Measurements from ENCODE around the gene MMP3.

MMP3 gene

GRCh38 chr11:102831489-102832440, 11.6 kb downstream of the MMP3 start:
- H3K4me3 ChIP-seq (ENCODE audit: low read length): no peak overlapping the region
- H3K9me3 ChIP-seq (ENCODE audit: control insufficient read depth, low read depth, low read length): no peaks in the 10 kb centered on the region
- no peak overlapping the region for H3K9ac ChIP-seq (ENCODE audit: low read length)
- peaks cover 20% of the 10 kb centered on the region for H3K4me1 ChIP-seq (ENCODE audit: control insufficient read depth, low read depth, low read length)
- no peak overlapping the region for H3K27ac ChIP-seq (ENCODE audit: low read length)
- no peaks in the 10 kb centered on the region for H3K27me3 ChIP-seq (ENCODE audit: control insufficient read depth, insufficient read depth, low read length)
- H3K36me3 ChIP-seq (ENCODE audit: control insufficient read depth, low read depth, low read length): no peaks in the 10 kb centered on the region

DNA sequence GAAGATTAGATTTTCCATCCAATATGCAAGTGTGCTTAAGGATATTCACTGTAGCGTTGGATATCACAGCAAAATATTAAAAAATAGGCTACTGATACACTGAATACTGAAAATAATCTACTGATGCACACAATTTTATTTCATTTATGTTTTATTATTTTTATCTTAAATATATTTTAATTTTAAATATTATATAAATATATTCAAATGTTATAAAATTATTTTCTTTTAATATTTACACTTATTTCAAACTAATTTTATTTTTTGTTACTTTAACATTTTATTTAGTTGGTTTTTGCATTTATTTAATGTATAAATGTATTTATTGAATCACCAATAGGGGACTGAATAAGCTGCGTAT, 12.3 kb downstream of the MMP3 start:
- H3K9me3 ChIP-seq (ENCODE audit: control insufficient read depth, low read depth, low read length): no peaks in the 10 kb centered on the region
- H3K27ac ChIP-seq (ENCODE audit: low read length): no peak overlapping the region
- H3K4me1 ChIP-seq (ENCODE audit: control insufficient read depth, low read depth, low read length): peaks cover 13% of the 10 kb centered on the region
- H3K36me3 ChIP-seq (ENCODE audit: control insufficient read depth, low read depth, low read length): no peaks in the 10 kb centered on the region
- H3K4me3 ChIP-seq (ENCODE audit: low read length): no peak overlapping the region
- H3K27me3 ChIP-seq (ENCODE audit: control insufficient read depth, insufficient read depth, low read length): no peaks in the 10 kb centered on the region
- H3K9ac ChIP-seq (ENCODE audit: low read length): no peak overlapping the region

GRCh38 chr11:102830001-102830727, 13.2 kb downstream of the MMP3 start:
- H3K4me1 ChIP-seq (ENCODE audit: control insufficient read depth, low read depth, low read length): peaks cover 4% of the 10 kb centered on the region
- H3K9ac ChIP-seq (ENCODE audit: low read length): no peak overlapping the region
- H3K9me3 ChIP-seq (ENCODE audit: control insufficient read depth, low read depth, low read length): no peaks in the 10 kb centered on the region
- H3K27me3 ChIP-seq (ENCODE audit: control insufficient read depth, insufficient read depth, low read length): no peaks in the 10 kb centered on the region
- no peaks in the 10 kb centered on the region for H3K36me3 ChIP-seq (ENCODE audit: control insufficient read depth, low read depth, low read length)
- H3K4me3 ChIP-seq (ENCODE audit: low read length): no peak overlapping the region
- no peak overlapping the region for H3K27ac ChIP-seq (ENCODE audit: low read length)

- Histone ChIP-seq H3K9ac (ENCODE audit: low read length) (no peak overlapping the region), H3K4me1 (ENCODE audit: control insufficient read depth, low read depth, low read length) (peaks cover 3% of the 10 kb centered on the region), H3K27me3 (ENCODE audit: control insufficient read depth, insufficient read depth, low read length) (no peaks in the 10 kb centered on the region), H3K9me3 (ENCODE audit: control insufficient read depth, low read depth, low read length) (no peaks in the 10 kb centered on the region), H3K36me3 (ENCODE audit: control insufficient read depth, low read depth, low read length) (no peaks in the 10 kb centered on the region), H3K27ac (ENCODE audit: low read length) (no peak overlapping the region), H3K4me3 (ENCODE audit: low read length) (no peak overlapping the region)
Measured at GRCh38 chr11:102829316-102830000, 14.0 kb downstream of the MMP3 start.

DNA sequence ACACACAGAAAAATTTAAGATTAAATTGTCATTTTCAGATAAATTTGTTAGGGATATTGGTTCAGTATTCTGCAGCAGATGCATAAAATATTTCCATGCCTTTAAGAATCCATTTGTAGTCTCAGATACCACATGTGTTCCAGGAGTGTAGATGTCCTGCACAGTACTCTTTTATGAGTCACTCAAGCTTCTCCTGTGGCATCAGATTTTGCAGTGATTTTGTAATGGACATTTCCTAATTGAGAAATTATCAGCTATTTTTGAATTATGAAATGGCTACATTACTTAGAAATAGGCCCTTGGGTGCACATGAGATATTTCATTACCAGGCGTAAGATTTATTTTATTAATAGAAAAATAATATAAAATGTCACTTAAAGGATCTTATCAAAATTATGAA, 18.9 kb downstream of the MMP3 start:
- peaks cover 3% of the 10 kb centered on the region for H3K4me1 ChIP-seq (ENCODE audit: control insufficient read depth, low read depth, low read length)
- no peaks in the 10 kb centered on the region for H3K27me3 ChIP-seq (ENCODE audit: control insufficient read depth, insufficient read depth, low read length)
- H3K4me3 ChIP-seq (ENCODE audit: low read length): no peak overlapping the region
- no peaks in the 10 kb centered on the region for H3K9me3 ChIP-seq (ENCODE audit: control insufficient read depth, low read depth, low read length)
- H3K36me3 ChIP-seq (ENCODE audit: control insufficient read depth, low read depth, low read length): no peaks in the 10 kb centered on the region
- no peak overlapping the region for H3K9ac ChIP-seq (ENCODE audit: low read length)
- no peak overlapping the region for H3K27ac ChIP-seq (ENCODE audit: low read length)

GRCh38 chr11:102819491-102819890, 23.9 kb downstream of the MMP3 start:
- H3K36me3 ChIP-seq (ENCODE audit: control insufficient read depth, low read depth, low read length): no peaks in the 10 kb centered on the region
- H3K4me3 ChIP-seq (ENCODE audit: low read length): no peak overlapping the region
- no peaks in the 10 kb centered on the region for H3K27me3 ChIP-seq (ENCODE audit: control insufficient read depth, insufficient read depth, low read length)
- H3K27ac ChIP-seq (ENCODE audit: low read length): no peak overlapping the region
- H3K4me1 ChIP-seq (ENCODE audit: control insufficient read depth, low read depth, low read length): no peaks in the 10 kb centered on the region
- H3K9me3 ChIP-seq (ENCODE audit: control insufficient read depth, low read depth, low read length): no peaks in the 10 kb centered on the region
- H3K9ac ChIP-seq (ENCODE audit: low read length): no peak overlapping the region

DNA sequence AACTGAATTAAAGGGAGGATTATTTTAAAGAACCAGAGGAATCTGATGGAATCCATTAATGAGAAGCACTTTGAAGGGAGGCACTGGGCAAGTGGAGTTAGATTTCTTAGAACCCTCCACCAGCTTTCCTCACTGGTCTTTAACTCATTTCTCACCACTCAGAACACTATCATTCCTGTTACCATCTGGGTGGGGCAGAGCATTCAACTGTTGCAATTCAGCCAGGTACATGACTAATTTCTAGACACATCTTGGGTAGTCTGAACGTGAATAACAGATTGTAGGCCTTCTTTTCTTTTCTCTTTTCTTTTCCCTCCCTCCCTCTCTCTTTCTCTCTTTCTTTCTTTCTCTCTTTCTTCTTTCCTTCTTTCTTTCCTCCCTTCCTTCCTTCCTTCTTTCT, 29.9 kb downstream of the MMP3 start:
- Histone ChIP-seq H3K9me3 (ENCODE audit: control insufficient read depth, low read depth, low read length) (no peaks in the 10 kb centered on the region), H3K4me1 (ENCODE audit: control insufficient read depth, low read depth, low read length) (no peaks in the 10 kb centered on the region), H3K27ac (ENCODE audit: low read length) (no peak overlapping the region), H3K4me3 (ENCODE audit: low read length) (no peak overlapping the region), H3K36me3 (ENCODE audit: control insufficient read depth, low read depth, low read length) (no peaks in the 10 kb centered on the region), H3K9ac (ENCODE audit: low read length) (no peak overlapping the region), H3K27me3 (ENCODE audit: control insufficient read depth, insufficient read depth, low read length) (no peaks in the 10 kb centered on the region)

GRCh38 chr11:102812188-102812587, 31.2 kb downstream of the MMP3 start:
- H3K27ac ChIP-seq (ENCODE audit: low read length): no peak overlapping the region
- no peaks in the 10 kb centered on the region for H3K36me3 ChIP-seq (ENCODE audit: control insufficient read depth, low read depth, low read length)
- H3K9ac ChIP-seq (ENCODE audit: low read length): no peak overlapping the region
- no peaks in the 10 kb centered on the region for H3K9me3 ChIP-seq (ENCODE audit: control insufficient read depth, low read depth, low read length)
- H3K27me3 ChIP-seq (ENCODE audit: control insufficient read depth, insufficient read depth, low read length): no peaks in the 10 kb centered on the region
- no peaks in the 10 kb centered on the region for H3K4me1 ChIP-seq (ENCODE audit: control insufficient read depth, low read depth, low read length)
- H3K4me3 ChIP-seq (ENCODE audit: low read length): no peak overlapping the region

- no peaks in the 10 kb centered on the region for H3K9me3 ChIP-seq (ENCODE audit: control insufficient read depth, low read depth, low read length)
- H3K4me1 ChIP-seq (ENCODE audit: control insufficient read depth, low read depth, low read length): no peaks in the 10 kb centered on the region
- H3K27me3 ChIP-seq (ENCODE audit: control insufficient read depth, insufficient read depth, low read length): no peaks in the 10 kb centered on the region
- no peak overlapping the region for H3K4me3 ChIP-seq (ENCODE audit: low read length)
- no peaks in the 10 kb centered on the region for H3K36me3 ChIP-seq (ENCODE audit: control insufficient read depth, low read depth, low read length)
- no peak overlapping the region for H3K9ac ChIP-seq (ENCODE audit: low read length)
- H3K27ac ChIP-seq (ENCODE audit: low read length): no peak overlapping the region
Measured at GRCh38 chr11:102810950-102811660, 32.3 kb downstream of the MMP3 start.

DNA sequence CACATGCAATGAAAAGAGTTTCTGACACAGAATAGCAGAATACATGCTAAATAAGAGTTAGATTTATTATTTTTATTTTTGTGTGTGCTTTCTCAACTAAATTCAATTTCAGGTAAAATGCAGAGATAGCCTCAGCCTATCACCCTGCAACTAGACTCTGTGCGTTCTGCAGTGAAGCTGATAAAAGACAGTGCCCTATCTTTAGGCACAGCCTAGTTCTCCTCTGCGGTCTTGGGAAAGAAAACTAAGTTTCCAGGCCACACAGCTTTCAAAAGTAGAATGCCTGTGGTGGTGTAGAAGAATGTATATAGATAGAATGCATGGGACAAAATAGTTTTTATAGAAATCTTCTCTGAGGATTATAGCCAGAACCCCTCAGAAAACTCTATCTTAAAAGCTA, 33.4 kb downstream of the MMP3 start:
- Histone ChIP-seq H3K9ac (ENCODE audit: low read length) (no peak overlapping the region), H3K4me1 (ENCODE audit: control insufficient read depth, low read depth, low read length) (no peaks in the 10 kb centered on the region), H3K27me3 (ENCODE audit: control insufficient read depth, insufficient read depth, low read length) (no peaks in the 10 kb centered on the region), H3K4me3 (ENCODE audit: low read length) (no peak overlapping the region), H3K27ac (ENCODE audit: low read length) (no peak overlapping the region), H3K36me3 (ENCODE audit: control insufficient read depth, low read depth, low read length) (no peaks in the 10 kb centered on the region), H3K9me3 (ENCODE audit: control insufficient read depth, low read depth, low read length) (no peaks in the 10 kb centered on the region)

- no peaks in the 10 kb centered on the region for H3K27me3 ChIP-seq (ENCODE audit: control insufficient read depth, insufficient read depth, low read length)
- H3K36me3 ChIP-seq (ENCODE audit: control insufficient read depth, low read depth, low read length): no peaks in the 10 kb centered on the region
- H3K27ac ChIP-seq (ENCODE audit: low read length): no peak overlapping the region
- H3K9me3 ChIP-seq (ENCODE audit: control insufficient read depth, low read depth, low read length): no peaks in the 10 kb centered on the region
- no peaks in the 10 kb centered on the region for H3K4me1 ChIP-seq (ENCODE audit: control insufficient read depth, low read depth, low read length)
- peak overlapping the region; percentile 11 for H3K4me3 ChIP-seq (ENCODE audit: low read length)
- H3K9ac ChIP-seq (ENCODE audit: low read length): no peak overlapping the region
Measured at GRCh38 chr11:102807921-102808320, 35.5 kb downstream of the MMP3 start.
